Activated T-cell treated with anti-CD3 and anti-CD28 coated beads for 4 hours (primary cell): Measurements from ENCODE around the gene CD79A.

ENCODE experiments used
- DNase-seq: peaks from one replicate; pipeline ENCODE4 v3.0.0-alpha.2; 2020

Gene CD79A

DNA sequence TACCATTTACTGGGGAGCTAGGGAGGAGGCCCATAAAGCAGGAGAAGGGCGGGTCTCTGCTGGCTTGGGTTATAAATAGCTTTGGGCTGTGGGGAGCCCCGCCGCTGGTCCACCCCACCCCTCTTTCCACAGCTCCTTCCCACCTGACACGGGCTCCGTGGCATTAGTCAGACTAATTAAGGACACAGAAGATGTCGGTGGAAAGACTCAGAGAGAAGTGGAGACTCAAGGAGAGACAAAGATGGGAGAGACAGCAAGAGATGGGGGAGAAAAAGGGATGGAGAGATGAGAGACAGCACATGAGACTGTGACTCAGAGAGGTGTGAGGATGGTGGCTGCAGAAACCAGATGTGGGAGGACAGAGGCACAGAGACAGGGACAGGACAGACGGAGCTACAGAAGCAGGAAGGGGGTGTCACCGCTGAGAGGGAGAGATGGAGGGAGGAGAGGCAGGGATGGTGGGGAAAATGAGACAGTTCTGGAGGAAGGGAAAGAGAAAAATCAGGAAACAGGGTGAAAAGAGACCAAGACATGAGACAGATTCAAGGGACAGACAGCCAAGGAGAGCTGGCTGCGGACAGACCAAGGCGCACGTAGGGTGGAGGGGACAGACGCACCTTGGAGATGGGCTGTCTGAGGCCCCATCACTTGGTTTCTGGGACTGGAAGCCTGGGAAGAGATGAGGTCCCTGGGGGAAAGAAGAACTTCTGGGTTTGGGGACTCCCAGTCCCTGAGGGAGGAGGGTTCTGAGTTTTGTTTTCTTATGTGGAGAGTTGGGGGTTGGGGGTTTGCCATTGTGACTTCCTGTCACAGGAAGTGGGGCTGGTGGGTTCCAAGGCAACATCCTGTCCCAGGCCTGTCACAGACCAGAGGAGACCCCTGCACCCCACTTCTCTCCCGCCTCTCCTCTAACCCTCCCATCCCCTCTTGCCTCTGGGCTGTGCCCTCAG is 10.0 kb downstream of the CD79A start:
- no peak for DNase-seq

- peak; percentile 82 for DNase-seq
These were observed 10.8 kb downstream of the CD79A start for GRCh38 chr19:41887711-41888382.

DNA sequence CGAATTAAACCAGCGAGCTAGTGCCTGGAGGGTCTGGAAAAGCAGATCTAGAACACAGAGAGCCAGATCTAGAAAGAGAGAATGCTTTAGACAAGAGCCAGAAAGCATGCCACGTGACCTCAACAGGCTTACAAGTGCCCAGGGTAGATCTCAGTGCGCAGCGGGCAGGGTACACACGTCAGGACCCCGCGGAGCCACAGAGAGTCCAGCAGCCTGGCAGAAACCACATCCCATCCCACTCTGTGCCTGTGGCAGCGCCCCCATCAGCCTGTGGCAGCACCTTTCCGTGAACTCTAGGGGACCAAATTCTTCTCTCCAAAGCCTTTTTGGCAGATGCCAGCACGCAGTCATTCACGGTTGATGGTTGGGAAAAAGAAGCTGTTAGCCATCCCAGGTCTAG is 11.8 kb downstream of the CD79A start:
- no peak for DNase-seq

- no peak for DNase-seq
These were observed 12.8 kb downstream of the CD79A start for GRCh38 chr19:41889896-41890295.

GRCh38 chr19:41890936-41891335 is 13.9 kb downstream of the CD79A start:
- no peak for DNase-seq

- DNase-seq: no peak
These were observed 15.3 kb downstream of the CD79A start for GRCh38 chr19:41892173-41892902.

DNA sequence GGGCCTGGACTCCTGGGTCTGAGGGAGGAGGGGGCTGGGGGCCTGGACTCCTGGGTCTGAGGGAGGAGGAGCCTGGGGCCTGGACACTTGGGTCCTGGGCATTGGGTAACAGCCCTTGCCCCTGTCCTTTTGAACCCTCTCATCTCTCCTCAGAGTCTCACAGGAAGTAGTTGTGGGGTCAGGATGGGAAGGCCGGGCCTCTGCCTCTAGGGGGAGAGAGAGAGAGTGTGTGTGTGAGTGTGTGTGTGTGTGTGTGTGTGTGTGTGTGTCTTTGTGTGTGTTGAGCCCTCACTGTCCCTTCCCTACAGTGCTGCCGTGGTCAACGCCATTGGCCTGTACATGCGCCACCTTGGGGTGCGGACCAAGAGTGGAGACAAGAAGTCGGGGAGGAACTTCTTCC is 16.8 kb downstream of the CD79A start:
- no peak for DNase-seq

GRCh38 chr19:41894350-41894749 is 17.3 kb downstream of the CD79A start:
- no peak for DNase-seq

DNA sequence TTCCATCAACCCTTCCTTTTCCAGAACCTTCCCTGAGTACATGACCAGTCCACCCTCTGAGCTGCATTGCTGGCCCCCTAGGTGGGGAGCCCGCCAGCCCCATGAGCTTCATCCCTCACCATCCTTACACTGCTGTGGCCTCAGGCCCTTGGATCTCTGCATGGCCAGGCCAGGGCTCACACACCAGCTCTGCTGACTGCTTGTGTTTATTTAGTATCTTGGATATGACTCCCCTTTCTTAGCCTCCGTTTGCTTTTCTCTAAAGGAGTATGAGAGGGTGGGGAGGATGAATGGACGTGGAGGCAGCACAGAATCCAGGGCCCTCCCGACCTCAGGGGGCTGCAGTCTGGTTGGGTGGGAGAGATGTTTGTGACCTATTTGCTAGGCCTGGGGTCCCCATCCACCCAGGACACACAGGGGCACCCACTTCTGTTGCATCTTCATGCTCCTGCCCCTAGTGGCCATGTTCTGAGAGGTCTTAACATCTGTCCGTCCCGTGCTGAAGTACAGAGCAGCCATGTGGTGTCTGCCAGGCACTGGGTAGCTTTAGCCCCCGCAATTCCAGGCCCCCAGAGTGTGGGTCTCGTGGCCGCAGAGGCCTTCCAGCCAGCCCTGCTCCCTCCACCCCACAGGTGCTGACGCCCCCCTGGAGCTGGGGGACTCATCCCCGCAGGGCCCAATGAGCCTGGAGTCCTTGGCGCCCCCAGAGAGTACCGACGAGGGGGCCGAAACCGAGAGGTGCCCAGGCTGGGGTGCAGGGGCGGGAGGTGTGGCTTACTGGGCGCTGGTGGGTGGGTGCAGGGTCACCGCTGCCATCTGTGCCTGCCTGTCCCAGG is 18.9 kb downstream of the CD79A start:
- no peak for DNase-seq

- no peak for DNase-seq
These were observed 19.5 kb downstream of the CD79A start for GRCh38 chr19:41896581-41896942.

DNA sequence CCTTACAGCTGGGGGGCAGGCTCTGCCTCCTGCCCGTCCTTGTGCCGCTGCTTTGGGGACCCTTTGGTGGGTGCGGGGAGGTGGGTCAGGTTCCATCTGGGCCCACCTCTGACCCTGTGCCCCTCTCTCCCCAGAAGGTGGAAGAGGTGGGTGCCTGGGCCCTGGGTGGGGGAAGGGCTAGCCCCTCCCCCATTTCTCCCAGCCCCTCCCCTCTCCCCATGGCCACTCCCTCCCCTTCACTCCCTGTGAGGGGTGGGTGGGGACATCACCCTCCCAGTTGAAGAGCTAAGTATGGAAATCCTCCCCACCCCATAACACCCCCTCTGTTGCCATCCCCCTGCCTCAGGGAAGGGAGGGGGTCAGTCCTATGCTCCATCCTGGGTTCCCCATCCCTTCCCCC is 20.1 kb downstream of the CD79A start:
- no peak for DNase-seq

- no peak for DNase-seq
These were observed 20.7 kb downstream of the CD79A start for GRCh38 chr19:41897820-41898219.

- DNase-seq: no peak
These were observed 21.2 kb downstream of the CD79A start for GRCh38 chr19:41898235-41898634.

GRCh38 chr19:41901707-41902360 is 24.8 kb downstream of the CD79A start:
- no peak for DNase-seq

DNA sequence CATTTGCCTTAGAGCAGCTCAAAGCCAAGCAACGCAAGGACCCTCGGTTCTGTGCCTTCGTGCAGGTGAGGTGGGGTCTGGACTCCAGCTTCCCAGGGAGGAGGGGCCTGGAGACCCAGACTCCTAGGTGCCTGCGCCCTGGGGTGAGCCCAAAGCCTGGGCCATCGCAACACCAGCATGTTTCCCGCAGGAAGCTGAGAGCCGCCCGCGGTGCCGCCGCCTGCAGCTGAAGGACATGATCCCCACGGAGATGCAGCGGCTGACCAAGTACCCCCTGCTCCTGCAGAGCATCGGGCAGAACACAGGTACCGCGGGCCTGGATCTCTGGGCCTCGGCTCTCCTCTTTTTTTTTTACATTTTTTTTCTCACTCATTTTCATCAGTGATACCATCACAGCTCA is 25.5 kb downstream of the CD79A start:
- DNase-seq: no peak

DNA sequence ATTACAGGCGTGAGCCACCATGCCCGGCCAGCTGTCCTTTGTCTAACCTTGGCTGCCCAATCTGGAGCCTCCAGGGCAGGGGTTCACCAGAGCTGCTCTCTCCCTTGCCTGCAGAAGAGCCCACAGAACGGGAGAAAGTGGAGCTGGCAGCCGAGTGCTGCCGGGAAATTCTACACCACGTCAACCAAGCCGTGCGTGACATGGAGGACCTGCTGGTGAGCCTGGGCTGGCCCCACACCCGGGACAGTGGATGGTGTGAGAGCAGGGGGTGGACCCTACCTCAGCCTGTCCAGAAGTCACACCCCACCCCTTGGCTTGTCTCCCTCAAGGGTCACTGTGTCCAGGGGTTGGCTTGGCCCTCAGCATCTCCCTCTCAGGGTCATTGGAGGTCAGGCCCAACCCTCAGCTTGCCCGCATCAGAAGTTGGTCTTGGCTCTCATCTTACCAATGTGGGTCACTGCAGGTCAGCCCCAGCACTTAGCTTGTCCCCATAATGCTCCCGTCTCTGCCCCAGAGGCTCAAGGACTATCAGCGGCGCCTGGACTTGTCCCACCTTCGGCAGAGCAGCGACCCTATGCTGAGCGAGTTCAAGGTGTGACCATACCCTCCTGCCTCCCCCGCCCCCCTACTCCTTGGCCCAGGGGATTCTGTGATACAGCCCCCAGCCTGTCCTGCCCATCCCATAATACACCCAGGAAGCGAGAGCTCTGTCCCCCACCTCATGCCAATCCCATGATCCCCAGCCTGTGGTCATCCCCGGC is 26.3 kb downstream of the CD79A start:
- DNase-seq: no peak

GRCh38 chr19:41904118-41904870 is 27.2 kb downstream of the CD79A start:
- DNase-seq: no peak

- no peak for DNase-seq
These were observed 28.4 kb downstream of the CD79A start for GRCh38 chr19:41905273-41906002.

DNA sequence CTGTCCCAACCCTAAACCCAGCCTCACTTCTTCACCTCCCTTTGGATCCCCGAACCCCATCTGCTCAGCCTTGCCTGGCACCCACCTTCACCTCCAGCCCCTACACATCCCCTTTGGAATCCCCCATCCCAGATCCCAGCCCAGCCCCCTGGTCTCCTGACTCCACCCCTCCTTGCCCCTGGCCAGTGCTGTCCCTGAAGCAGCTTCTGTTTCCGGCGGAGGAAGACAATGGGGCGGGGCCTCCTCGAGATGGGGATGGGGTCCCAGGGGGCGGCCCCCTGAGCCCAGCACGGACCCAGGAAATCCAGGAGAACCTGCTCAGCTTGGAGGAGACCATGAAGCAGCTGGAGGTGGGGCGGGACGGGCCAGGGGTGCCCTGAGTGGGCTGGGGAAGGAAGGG is 29.2 kb downstream of the CD79A start:
- no peak for DNase-seq
